H1 (cell line): ENCODE measurements around the gene ITGA3. TPM values are rescaled to one million over a fixed set of nuclear protein-coding genes. Genes with fewer than 3 reads are reported as not detected.

Source experiments
- CTBP2 ChIP-seq: IDR thresholded peaks from 2 replicates; pipeline ENCODE4 v1.7.0; 2011; ENCODE audit warnings: borderline replicate concordance, mild to moderate bottlenecking, moderate library complexity, mixed read lengths, low read length; ENCODE audit not compliant: insufficient read depth, insufficient read length
- E2F6 ChIP-seq: IDR thresholded peaks from 2 replicates; pipeline ENCODE4 v1.6.1; 2012; ENCODE audit warnings: inconsistent platforms
- EGR1 ChIP-seq: IDR thresholded peaks from 2 replicates; pipeline ENCODE4 v1.6.1; 2011; ENCODE audit warnings: low read depth, low read length, borderline replicate concordance
- EP300 ChIP-seq, 2 experiments: IDR thresholded peaks; 1 replicate in 1 of 2; 2 replicates in 1 of 2; pipeline ENCODE4 v1.6.1; 2011 to 2012; ENCODE audit warnings: low read depth in 2 of 2, low read length in 2 of 2, mild to moderate bottlenecking in 2 of 2, borderline replicate concordance in 1 of 2, inconsistent platforms in 1 of 2, moderate library complexity in 1 of 2
- EZH2 ChIP-seq: fragments of 200-600 bp; sonication (generic); IDR thresholded peaks from 2 replicates; pipeline ENCODE4 v1.7.1; 2012; ENCODE audit warnings: low read depth, mild to moderate bottlenecking, moderate library complexity, low read length, inconsistent platforms; ENCODE audit not compliant: severe bottlenecking
- JUND ChIP-seq: IDR thresholded peaks from 2 replicates; pipeline ENCODE4 v1.6.1; 2011; ENCODE audit warnings: mild to moderate bottlenecking, improper control_type of control experiment, low read length
- RAD21 ChIP-seq, 2 experiments: IDR thresholded peaks in 1 of 2; conservative IDR thresholded peaks in 1 of 2; 2 replicates each; pipeline ENCODE4 v1.6.1; 2011; ENCODE audit warnings: low read depth in 2 of 2, low read length in 2 of 2, improper control_type of control experiment in 1 of 2, inconsistent platforms in 1 of 2, mild to moderate bottlenecking in 1 of 2, moderate library complexity in 1 of 2
- RNF2 ChIP-seq: fragments of 200-900, 300-1000 bp; sonication (generic); IDR thresholded peaks from 2 replicates; pipeline ENCODE4 v1.7.1; 2016; ENCODE audit warnings: borderline replicate concordance, low read depth, mild to moderate bottlenecking, antibody characterized with exemption, low read length; ENCODE audit not compliant: poor library complexity, severe bottlenecking; ENCODE audit errors: missing control alignments
- SIX5 ChIP-seq: IDR thresholded peaks from 2 replicates; pipeline ENCODE4 v1.6.1; 2011; ENCODE audit warnings: mild to moderate bottlenecking, low read depth, low read length
- TAF1 ChIP-seq: IDR thresholded peaks from 2 replicates; pipeline ENCODE4 v1.6.1; 2011; ENCODE audit warnings: mild to moderate bottlenecking, low read depth, low read length
- polyA plus RNA-seq, 7 experiments: library from polyadenylated mRNA; depleted of rRNA in 3 of 7; stranded (reverse) in 5 of 7; unstranded in 2 of 7; fragments of >200 nt in 5 of 7; fragments of 200-250 nt in 2 of 7; gene quantifications; 1 replicate in 5 of 7; 2 replicates in 1 of 7; 4 replicates in 1 of 7; pipeline versions ENCODE4 v1.2.1 to v1.2.3, GENCODE V29; 2011 to 2013; ENCODE audit warnings: missing spikeins in 2 of 7, mixed read lengths in 2 of 7
- total RNA-seq: library from RNA; stranded (reverse); fragmentation: NEBNext Ultra II Directional; extraction: Animal tissue kit (Norgen Biotek cat#: 25700); gene quantifications from 2 replicates; pipeline ENCODE4 v1.2.1, GENCODE V29; 2021

The ITGA3 gene
- total and polyA plus RNA-seq, 2 of the 8 experiments (the other 6 are each of a cell fraction or from before 2014, with no cell fraction given) = 24.0 to 24.2 TPM

- TF ChIP-seq TAF1 = no peak
- TF ChIP-seq RAD21 (IDR thresholded peaks at IDR 0.05 in 1 of 2, conservative IDR thresholded peaks at IDR 0.05 in 1 of 2; ENCODE audit: low read depth in 2 of 2, low read length in 2 of 2) = no peak
- TF ChIP-seq CTBP2 = no peak
- TF ChIP-seq E2F6 = no peak
- no peak for TF ChIP-seq JUND
- TF ChIP-seq EZH2 = no peak
- no peak for TF ChIP-seq SIX5
- no peak for TF ChIP-seq RNF2
- TF ChIP-seq EP300 (IDR thresholded peaks at IDR 0.05; ENCODE audit: borderline replicate concordance in 1 of 2, low read depth in 2 of 2, low read length in 2 of 2) = no peak
- TF ChIP-seq EGR1 = no peak
Measured at GRCh38 chr17:50118076-50118827, 62.3 kb downstream of the ITGA3 start (continued).
